ENCODE results near the gene GGTA1.
"Not testable (repeated sequence)": the region's sequence is repeated elsewhere in the genome, so short reads cannot be mapped to it uniquely, and the experiment has no call there.

GGTA1 gene

GRCh38 chr9:121458449-121458848 is 41.2 kb downstream of the GGTA1 start:
- DNase-seq (ENCODE audit: low spot score), result not testable (repeated sequence)

- DNase-seq (ENCODE audit: low spot score), result no peak
Measured at GRCh38 chr9:121455527-121456239, 44.0 kb downstream of the GGTA1 start.

- no peak for DNase-seq (ENCODE audit: low spot score)
Measured at GRCh38 chr9:121454972-121455371, 44.7 kb downstream of the GGTA1 start.

- DNase-seq (ENCODE audit: low spot score), result no peak
Measured at GRCh38 chr9:121453232-121453892, 46.3 kb downstream of the GGTA1 start.

GRCh38 chr9:121452085-121452484 is 47.6 kb downstream of the GGTA1 start:
- DNase-seq (ENCODE audit: low spot score), result no peak

GRCh38 chr9:121451586-121451985 is 48.1 kb downstream of the GGTA1 start:
- DNase-seq (ENCODE audit: low spot score), result no peak

GRCh38 chr9:121450241-121450640 is 49.4 kb downstream of the GGTA1 start:
- peak; percentile 65 for DNase-seq (ENCODE audit: low spot score)

GRCh38 chr9:121449786-121450185 is 49.9 kb downstream of the GGTA1 start:
- DNase-seq (ENCODE audit: low spot score), result no peak

- DNase-seq (ENCODE audit: low spot score), result peak; percentile 73
Measured at GRCh38 chr9:121447321-121447834, 52.3 kb downstream of the GGTA1 start.

GRCh38 chr9:121445986-121446385 is 53.7 kb downstream of the GGTA1 start:
- peak; percentile 47 for DNase-seq (ENCODE audit: low spot score)

GRCh38 chr9:121443981-121444380 is 55.7 kb downstream of the GGTA1 start:
- DNase-seq (ENCODE audit: low spot score), result no peak

GRCh38 chr9:121441165-121441564 is 58.5 kb downstream of the GGTA1 start:
- DNase-seq (ENCODE audit: low spot score), result no peak

- DNase-seq (ENCODE audit: low spot score), result peak; percentile 48
Measured at GRCh38 chr9:121439711-121440664, 59.7 kb downstream of the GGTA1 start.

GRCh38 chr9:121439016-121439415 is 60.6 kb downstream of the GGTA1 start:
- no peak for DNase-seq (ENCODE audit: low spot score)

GRCh38 chr9:121437891-121438290 is 61.8 kb downstream of the GGTA1 start:
- DNase-seq (ENCODE audit: low spot score), result no peak

- DNase-seq (ENCODE audit: low spot score), result not testable (repeated sequence)
Measured at GRCh38 chr9:121437046-121437445, 62.6 kb downstream of the GGTA1 start.

GRCh38 chr9:121434969-121435368 is 64.7 kb downstream of the GGTA1 start:
- no peak for DNase-seq (ENCODE audit: low spot score)

GRCh38 chr9:121427899-121428298 is 71.7 kb downstream of the GGTA1 start:
- DNase-seq (ENCODE audit: low spot score), result no peak

- DNase-seq (ENCODE audit: low spot score), result no peak
Measured at GRCh38 chr9:121424024-121424432, 75.6 kb downstream of the GGTA1 start.

GRCh38 chr9:121411993-121412392 is 87.7 kb downstream of the GGTA1 start:
- no peak for DNase-seq (ENCODE audit: low spot score)

- no peak for DNase-seq (ENCODE audit: low spot score)
Measured at GRCh38 chr9:121405899-121406298, 93.7 kb downstream of the GGTA1 start.

All from SW480 (cell line).